Measurements from ENCODE around the gene TMEM116.
"Not testable (repeated sequence)": the region's sequence is repeated elsewhere in the genome, so short reads cannot be mapped to it uniquely, and the experiment has no call there.

TMEM116 gene

DNA sequence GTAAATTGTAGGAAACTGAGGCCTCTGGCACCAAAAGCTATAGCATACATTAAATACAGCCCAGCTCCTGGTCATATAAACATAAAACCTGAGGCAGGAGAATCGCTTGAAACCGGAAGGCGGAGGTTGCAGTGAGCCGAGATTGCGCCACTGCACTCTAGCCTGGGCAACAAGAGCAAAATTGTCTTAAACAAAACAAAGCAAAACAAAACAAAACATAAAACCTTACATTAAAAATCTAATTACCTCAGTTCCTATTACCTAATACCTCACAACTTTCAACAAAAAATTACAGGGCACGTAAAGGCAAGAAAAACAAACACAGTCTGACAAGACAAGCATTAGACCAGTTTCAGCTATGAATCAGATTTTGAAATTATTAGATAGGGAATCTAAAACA is 36.7 kb downstream of the TMEM116 start:
- DNase-seq (ENCODE audit: low spot score), result no peak

DNA sequence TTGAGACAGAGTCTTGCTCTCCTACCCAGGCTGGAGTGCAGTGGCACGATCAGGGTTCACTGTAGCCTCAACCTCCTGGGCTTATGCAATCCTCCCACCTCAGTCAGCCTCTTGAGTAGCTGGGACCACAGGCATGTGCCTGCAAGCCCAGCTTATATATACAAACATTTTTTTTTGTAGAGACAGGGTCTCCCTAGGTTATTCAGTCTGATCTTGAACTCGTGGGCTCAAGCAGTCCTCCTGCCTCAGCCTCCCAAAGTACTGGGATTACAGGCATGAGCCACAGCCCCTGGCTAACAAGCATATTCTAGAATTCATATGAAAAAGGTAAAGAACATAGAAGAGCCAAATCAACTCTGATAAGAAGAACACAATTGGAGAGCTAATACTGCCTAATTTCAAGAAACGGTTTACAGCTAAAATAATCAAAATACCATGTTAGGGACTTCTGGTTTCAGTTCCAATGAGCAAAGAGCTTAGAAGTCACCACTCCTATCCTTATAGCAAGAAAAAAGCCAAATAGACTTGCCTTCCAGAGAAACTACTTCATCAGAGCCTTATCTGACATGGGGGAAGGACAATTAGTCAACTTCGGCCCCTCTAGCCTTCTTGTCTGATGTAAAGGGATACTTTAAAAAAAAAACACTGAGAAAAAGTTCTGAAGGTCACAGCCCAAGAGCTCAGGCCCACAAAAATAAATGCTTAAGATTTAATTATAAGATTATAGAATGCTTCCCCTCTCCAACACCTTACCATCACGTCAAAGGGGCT is 37.6 kb downstream of the TMEM116 start:
- no peak for DNase-seq (ENCODE audit: low spot score)

DNA sequence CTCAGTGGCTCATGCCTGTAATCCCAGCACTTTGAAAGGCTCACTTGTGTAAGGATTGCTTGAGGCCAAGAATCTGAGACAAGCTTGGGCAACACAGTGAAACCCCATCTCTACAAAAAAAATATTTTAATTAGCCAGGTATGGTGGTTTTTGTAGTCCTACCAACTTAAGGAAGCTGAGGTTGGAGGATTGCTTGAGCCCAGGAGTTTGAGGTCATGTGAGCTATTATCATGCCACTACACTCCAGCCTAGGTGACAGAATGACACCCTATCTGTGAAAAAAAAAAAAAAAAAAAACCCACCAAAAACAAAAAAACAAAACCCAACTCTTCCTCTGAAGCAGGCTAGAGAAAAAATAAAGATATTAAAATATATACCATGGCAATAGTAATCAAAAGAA is 41.2 kb downstream of the TMEM116 start:
- DNase-seq (ENCODE audit: low spot score), result no peak

DNA sequence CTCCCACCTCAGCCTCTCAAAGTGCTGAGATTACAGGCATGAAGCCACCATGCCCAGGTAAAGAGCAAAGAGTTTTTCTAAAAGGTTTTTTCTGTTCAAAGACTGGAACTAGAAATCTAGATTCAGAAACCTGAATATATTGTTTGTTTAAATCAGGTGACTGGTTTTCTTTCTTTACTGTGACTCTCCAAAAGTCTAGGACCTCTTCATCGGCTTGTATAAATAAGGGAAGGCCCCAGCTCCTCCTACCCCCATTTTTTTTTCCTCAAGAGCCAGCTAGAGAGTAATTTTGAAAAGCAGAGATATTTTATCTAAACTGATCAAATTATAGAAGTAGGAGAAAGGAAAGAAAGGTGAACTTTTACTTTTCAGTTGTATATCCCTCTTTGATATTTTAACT is 48.0 kb downstream of the TMEM116 start:
- no peak for DNase-seq (ENCODE audit: low spot score)

DNA sequence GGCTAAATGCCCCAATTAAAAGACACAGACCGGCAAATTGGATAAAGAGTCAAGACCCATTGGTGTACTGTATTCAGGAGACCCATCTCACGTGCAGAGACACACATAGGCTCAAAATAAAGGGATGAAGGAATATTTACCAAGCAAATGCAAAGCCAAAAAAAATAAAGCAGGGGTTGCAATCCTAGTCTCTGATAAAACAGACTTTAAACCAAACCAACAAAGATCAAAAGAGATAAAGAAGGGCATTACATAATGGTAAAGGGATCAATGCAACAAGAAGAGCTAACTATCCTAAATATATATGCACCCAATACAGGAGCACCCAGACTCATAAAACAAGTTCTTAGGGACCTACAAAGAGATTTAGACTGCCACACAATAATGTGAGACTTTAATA is 53.4 kb downstream of the TMEM116 start:
- DNase-seq (ENCODE audit: low spot score), result not testable (repeated sequence)

DNA sequence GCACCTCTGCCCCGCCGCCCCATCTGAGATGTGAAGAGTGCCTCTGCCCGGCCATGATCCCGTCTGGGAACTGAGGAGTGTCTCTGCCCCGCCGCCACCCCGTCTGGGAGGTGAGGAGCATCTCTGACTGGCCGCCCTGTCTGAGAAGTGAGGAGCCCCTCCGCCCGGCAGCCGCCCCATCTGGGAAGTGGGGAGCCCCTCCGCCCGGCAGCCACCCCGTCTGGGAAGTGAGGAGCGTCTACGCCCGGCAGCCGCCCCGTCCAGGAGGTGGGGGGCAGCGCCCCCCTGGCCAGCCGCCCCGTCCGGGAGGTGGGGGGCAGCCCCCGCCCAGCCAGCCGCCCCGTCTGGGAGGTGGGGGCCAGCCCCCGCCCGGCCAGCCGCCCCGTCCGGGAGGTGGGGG is 55.7 kb downstream of the TMEM116 start:
- DNase-seq (ENCODE audit: low spot score), result not testable (repeated sequence)

DNA sequence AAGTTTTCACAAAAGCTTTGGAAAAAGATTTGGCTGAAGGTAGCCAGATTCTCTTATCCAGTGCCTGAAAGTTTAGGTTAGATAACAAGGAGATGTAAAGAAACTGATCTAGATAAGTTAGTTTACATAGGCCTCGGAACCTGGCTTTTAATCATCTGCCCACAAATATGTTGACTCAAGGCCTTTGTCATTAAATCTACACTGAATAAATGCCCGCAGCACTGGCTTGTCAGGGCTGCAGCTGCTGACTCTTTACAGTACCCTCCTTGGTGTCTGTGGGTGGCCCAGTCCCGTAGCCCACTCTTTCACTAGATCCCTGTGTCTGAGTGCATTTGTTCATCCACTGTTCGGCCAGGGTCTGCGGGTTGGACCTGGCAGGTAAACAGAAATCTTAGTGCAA is 58.0 kb downstream of the TMEM116 start:
- no peak for DNase-seq (ENCODE audit: low spot score)

DNA sequence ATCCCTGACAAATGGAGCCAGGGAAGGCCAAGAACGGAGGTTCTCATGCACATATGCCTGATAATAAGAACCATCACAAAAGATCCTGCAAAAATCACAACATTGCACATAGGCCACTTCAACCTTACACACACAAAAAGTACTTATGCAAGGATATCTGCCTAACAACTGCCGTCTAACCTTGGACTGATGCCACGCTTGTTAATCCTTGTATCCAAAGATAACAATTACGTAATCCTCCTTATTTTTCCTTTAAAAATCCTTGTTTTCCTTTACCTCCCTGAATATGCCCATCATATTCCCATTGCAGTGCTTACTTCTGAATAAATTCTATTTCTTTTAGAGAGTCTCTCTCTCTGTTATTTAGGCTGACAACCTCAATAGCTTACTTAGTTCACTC is 59.5 kb downstream of the TMEM116 start:
- DNase-seq (ENCODE audit: low spot score), result no peak

DNA sequence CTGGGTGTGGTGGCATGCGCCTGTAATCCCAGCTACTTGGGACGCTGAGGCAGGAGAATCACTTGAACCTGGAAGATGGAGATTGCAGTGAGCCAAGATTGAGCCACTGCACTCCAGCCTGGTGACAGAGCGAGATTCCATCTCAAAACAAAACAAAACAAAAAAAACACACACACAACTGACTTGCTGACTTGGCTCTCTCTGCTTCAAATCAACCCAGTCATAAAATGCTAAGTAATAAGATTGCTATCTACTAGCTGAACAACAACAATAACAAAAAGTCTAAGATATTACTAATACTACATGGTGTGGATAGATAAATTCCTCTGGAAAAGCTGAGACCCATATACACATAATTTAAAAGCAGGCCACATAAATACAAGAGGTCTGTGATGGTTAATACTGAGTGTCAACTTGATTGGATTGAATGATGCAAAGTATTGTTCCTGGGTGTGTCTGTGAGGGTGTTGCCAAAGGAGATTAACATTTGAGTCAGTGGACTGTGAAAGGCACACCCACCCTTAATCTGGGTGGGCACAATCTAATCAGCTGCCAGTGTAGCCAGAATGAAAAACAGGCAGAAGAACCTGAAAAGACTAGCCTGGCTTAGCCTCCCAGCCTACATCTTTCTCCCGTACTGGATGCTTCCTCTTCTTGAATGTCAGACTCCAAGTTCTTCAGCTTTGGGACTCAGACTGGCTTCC is 60.7 kb downstream of the TMEM116 start:
- not testable (repeated sequence) for DNase-seq (ENCODE audit: low spot score)

DNA sequence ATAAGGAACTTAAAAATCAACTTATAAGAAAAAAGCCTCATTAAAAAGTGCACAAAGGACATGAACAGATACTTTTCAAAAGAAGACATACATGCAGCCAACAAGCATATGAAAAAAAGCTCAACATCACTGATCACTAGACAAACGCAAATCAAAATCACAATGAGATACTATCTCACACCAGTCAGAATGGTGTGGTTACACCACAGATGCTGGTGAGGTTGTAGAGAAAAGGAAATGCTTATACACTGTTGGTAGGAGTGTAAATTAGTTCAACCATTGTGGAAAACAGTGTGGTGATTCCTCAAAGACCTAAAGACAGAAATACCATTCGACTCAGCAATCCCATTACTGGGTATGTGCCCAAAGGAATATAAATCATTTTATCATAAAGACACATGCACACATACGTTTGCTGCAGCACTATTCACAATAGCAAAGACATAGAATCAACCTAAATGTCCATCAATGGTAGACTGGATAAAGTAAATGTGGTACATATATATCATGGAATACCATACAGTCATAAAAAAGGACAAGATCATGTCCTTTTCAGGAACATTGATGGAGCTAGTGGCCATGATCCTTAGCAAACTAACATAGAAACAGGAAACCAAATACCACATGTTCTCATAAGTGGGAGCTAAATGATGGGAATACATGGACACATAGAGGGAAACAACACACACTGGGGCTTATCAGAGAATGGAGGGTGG is 61.8 kb downstream of the TMEM116 start:
- DNase-seq (ENCODE audit: low spot score), result not testable (repeated sequence)

DNA sequence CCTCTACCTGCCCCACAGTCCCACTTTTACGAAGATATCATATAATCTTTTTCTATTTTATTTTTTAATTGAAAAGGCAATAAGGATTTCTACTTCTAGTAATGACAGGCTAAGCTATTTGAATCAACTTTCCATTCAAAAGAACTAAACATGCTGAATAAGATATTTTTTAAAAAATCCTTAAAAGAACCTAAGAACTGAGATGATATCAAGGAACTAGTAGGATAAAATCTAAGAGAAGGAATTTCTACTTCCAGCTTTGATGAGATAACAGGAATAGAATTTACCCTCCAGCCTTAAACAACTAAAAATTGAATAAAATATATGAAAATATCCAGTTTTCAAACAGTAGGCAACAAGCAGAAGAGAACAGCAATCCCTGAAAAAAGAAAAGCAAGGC is 69.0 kb downstream of the TMEM116 start:
- no peak for DNase-seq (ENCODE audit: low spot score)

DNA sequence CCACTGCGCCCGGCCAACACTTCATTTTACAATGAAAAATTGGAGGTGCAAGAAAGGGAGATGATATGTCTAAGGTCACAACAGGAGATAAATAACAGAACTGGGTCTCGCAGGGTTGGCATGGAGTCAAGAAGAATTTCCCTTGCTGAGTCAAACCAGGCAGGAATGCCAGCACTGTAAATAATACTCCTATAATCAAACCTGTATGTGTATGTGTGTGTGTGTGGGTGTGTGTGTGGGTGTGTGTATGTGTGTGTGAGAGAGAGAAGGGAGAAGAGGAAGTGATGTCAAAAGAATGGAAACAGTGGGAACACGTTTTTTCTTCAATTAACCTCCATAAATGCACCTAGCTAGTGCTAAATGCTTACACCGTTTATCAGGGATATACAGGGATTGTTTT is 70.4 kb downstream of the TMEM116 start:
- DNase-seq (ENCODE audit: low spot score), result no peak

DNA sequence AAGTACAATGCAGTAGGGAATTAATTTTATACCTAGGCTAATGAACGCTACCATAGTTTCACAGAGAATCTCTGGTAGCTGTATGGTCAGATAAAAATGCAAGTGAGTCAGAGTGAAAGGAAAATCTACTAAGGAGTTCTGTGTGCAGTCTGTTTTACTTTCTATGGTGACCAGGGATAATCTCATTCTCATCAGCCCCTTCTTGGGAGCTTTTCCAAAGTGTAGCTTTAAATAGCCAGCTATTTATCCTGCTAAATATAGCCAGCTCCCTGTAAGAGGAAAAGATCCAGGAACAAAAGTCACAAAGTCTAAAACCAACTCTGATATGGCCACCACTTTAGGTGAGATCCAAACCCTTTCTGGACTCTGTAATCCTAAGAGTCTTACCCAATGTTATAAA is 75.5 kb downstream of the TMEM116 start:
- no peak for DNase-seq (ENCODE audit: low spot score)

DNA sequence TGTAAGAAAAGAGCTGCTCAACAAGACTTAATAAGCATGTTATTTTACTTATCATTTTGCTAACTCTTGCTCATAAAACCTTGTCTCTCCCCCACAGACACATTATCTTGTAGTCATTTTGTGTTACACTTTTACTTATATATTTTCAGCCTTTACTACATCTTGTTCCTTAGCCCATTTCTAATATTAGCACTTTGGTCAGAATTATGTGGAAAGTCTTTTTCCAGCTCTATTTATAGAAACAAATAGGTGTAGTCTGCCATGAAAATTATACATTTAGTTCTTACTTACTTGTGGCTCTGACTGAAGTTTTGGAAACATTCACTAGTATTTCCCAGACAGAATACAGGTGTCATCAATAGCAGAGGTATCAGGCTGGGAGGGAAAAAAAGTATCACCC is 76.1 kb downstream of the TMEM116 start:
- no peak for DNase-seq (ENCODE audit: low spot score)

DNA sequence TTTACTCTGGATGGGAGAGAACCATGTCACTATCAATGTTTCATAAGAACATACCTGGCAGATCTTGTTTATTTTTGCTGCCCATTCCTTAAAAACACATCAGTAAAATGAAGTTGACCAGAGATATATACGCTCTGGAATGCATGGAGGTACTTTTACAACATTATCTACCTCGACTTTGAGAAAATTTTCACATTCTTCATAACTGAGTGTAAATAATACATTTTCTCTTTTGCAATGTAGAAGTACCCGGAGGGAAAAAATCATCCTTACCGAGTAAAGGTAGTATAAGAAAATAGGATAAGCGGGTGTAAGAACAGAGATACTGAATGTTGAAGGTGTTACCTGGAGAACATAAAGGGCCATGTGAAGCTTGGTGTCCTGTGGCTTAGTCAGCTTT is 80.7 kb downstream of the TMEM116 start:
- no peak for DNase-seq (ENCODE audit: low spot score)

DNA sequence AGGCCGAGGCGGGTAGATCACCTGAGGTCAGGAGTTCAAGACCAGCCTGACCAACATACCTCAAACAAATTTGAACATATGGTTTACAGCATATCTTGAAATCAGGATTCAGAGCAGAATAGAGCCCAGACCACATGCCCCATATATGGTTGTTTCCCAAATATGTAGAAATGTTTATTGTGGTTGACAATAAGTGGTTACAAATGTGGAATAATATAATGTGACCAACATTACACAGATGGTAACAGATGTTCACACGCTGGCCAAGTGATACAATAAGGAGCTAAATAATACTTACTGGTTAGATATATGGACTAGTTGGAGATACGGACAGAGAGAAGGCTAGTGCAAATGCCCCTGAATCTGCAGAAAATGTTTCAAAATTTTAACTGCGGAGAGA is 85.6 kb downstream of the TMEM116 start:
- no peak for DNase-seq (ENCODE audit: low spot score)

DNA sequence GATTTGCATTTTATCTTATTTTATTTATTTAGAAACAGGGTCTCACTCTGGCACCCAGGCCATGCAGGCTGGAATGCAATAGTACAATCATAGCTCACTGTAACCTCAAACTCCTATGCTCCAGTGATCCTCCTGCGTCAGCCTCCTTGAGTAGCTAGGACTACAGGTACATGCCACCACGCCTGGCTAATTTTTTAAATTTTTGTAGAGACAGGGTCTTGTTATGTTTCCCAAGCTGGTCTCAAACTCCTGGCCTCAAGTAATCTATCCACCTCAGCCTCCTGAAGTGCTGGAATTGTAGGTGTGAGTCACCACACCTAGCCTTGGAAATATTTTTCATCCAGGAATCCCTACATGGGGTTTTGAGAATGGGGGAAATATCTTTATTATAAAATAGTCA is 86.3 kb downstream of the TMEM116 start:
- no peak for DNase-seq (ENCODE audit: low spot score)

DNA sequence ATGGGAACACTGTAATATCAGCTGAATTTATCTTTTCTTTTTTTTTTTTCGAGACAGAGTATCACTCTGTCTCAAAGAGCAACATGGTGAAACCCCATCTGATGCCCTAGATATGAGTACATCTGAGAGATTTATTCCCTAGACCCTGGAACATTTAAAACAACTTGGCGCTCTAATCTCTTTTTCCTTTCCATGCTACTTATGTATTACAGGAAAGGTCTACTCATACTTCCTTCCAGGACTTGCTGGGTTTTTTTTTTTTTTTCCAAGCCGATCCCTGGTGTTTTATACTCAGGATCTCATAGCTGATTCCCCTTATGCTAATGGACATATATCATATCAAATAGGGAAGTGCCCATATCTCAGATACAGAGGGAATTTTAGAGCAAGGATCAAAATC is 87.8 kb downstream of the TMEM116 start:
- DNase-seq (ENCODE audit: low spot score), result no peak

DNA sequence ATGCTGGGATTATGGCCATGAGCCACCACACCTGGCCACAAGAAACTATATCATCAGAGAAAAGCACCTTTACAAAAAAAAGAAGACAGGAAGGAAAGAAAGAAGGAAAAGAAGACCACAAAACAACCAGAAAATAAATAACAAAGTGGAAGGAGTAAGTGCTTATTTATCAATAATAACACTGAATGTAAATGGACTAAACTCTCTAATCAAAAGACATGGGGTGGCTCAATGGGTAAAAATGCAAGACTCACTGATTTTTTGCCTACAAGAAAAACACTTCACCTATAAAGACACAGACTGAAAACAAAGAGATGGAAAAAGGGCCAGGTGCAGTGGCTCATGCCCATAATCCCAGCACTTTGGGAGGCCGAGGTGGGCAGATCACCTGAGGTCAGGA is 105.2 kb downstream of the TMEM116 start:
- no peak for DNase-seq (ENCODE audit: low spot score)

DNA sequence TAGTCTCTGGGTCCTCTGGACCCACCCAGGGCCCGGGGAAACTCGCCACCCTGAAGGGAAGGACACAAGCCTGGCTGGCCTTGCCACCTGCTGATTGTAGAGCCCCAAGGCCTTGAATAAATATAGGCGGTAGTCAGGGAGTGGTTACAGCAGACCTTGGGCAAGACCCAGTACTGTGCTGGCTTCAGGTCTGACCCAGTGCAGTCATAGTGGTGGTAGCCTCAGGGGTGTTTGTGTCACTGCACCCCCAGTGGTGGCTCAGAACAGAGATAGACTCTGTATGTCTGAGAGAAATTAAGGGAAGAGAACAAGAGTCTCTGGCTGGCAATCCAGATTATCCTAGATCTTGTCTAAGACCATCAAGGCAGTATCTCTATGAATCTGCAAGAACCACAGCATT is 107.5 kb downstream of the TMEM116 start:
- DNase-seq (ENCODE audit: low spot score), result no peak

DNA sequence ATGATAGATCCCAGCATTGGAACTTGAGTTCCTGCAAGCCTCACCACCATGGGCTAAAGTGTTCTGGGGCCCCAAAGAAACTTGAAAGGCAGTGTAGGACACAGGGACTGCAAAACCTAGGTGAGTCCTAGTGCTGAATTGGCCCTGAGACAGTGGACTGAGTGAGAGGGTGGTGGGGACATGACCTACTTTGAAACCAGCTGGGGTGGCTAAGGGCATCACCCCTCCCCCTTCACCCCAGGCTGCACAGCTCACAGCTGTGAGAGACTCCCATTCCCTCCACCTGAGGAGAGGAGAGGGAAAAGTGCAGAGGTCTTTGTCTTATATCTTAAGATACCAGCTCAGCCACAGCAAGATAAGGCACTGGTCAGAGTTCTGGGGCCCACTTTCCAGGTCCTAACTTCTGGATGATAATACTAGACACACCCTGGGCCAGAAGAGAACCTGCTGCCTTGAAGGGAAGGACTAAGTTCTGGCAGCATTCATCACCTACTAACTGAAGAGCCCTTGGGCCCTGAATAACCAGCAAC is 108.5 kb downstream of the TMEM116 start:
- no peak for DNase-seq (ENCODE audit: low spot score)

DNA sequence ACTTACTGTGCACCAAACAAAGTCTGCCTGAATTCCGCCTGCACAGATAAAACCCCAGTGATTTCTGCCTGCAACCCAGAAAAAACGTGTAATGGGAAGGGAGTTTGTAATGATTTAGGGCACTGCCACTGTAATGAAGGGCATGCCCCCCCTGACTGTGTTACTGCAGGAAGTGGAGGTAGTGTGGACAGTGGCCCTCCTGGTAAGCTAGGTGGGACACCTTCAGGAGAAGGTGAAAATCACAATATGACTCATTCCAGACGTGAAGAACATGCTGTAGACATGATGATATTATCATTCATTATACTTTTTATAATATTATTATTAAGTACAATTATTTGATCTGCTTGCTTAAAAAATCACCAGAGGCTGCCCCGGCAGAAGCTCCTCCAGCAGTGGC is 111.8 kb downstream of the TMEM116 start:
- no peak for DNase-seq (ENCODE audit: low spot score)

DNA sequence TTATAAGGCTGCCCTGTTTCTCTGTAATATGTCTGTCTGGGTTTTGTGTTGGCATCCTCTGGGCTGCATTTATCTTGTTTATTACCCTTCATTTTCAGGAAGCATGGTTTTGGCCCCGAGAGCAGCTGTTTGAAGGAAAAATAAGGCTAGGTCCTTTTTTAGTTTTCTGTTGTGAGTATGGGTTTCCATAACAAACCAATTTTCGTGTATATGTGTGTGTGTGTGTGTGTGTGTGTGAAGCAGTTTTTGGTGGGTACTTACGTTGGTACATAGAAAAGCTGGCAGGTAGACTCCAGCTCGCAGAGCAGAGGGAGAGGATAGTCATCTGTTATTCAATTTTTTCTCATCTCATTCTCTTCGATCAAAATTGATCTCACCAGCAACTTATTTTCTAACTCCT is 118.4 kb downstream of the TMEM116 start:
- no peak for DNase-seq (ENCODE audit: low spot score)
